ENCODE results near the gene FOXA2.
"Not testable (repeated sequence)": the region's sequence is repeated elsewhere in the genome, so short reads cannot be mapped to it uniquely, and the experiment has no call there.

Gene FOXA2

GRCh38 chr20:22567944-22568871, 16.2 kb downstream of the FOXA2 start:
- DNase-seq (ENCODE audit: low spot score), result no peak

- no peak for DNase-seq (ENCODE audit: low spot score)
These were observed 17.3 kb downstream of the FOXA2 start for GRCh38 chr20:22566876-22567658.

GRCh38 chr20:22563062-22563965, 21.1 kb downstream of the FOXA2 start:
- DNase-seq (ENCODE audit: low spot score), result peak; percentile 67

GRCh38 chr20:22562620-22563019, 21.8 kb downstream of the FOXA2 start:
- no peak for DNase-seq (ENCODE audit: low spot score)

- DNase-seq (ENCODE audit: low spot score), result no peak
These were observed 22.3 kb downstream of the FOXA2 start for GRCh38 chr20:22561965-22562577.

- DNase-seq (ENCODE audit: low spot score), result no peak
These were observed 23.6 kb downstream of the FOXA2 start for GRCh38 chr20:22560817-22561216.

- DNase-seq (ENCODE audit: low spot score), result no peak
These were observed 24.6 kb downstream of the FOXA2 start for GRCh38 chr20:22559711-22560318.

GRCh38 chr20:22557403-22558276, 26.7 kb downstream of the FOXA2 start:
- no peak for DNase-seq (ENCODE audit: low spot score)

GRCh38 chr20:22556565-22557056, 27.8 kb downstream of the FOXA2 start:
- no peak for DNase-seq (ENCODE audit: low spot score)

GRCh38 chr20:22555791-22556564, 28.4 kb downstream of the FOXA2 start:
- DNase-seq (ENCODE audit: low spot score), result no peak

- no peak for DNase-seq (ENCODE audit: low spot score)
These were observed 30.0 kb downstream of the FOXA2 start for GRCh38 chr20:22554391-22554790.

- not testable (repeated sequence) for DNase-seq (ENCODE audit: low spot score)
These were observed 33.9 kb downstream of the FOXA2 start for GRCh38 chr20:22550514-22550913.

GRCh38 chr20:22548040-22548439, 36.3 kb downstream of the FOXA2 start:
- no peak for DNase-seq (ENCODE audit: low spot score)

- no peak for DNase-seq (ENCODE audit: low spot score)
These were observed 38.0 kb downstream of the FOXA2 start for GRCh38 chr20:22546344-22546743.

GRCh38 chr20:22545045-22545444, 39.3 kb downstream of the FOXA2 start:
- DNase-seq (ENCODE audit: low spot score), result no peak

GRCh38 chr20:22544462-22544861, 39.9 kb downstream of the FOXA2 start:
- DNase-seq (ENCODE audit: low spot score), result no peak

GRCh38 chr20:22542427-22542826, 41.9 kb downstream of the FOXA2 start:
- no peak for DNase-seq (ENCODE audit: low spot score)

- DNase-seq (ENCODE audit: low spot score), result no peak
These were observed 43.5 kb downstream of the FOXA2 start for GRCh38 chr20:22540832-22541231.

All from HuH-7 (cell line).